Activated T-cell treated with anti-CD3 and anti-CD28 coated beads for 24 hours (primary cell): ENCODE measurements around the gene IFT57.

Experiments
- DNase-seq: peaks from one replicate; pipeline ENCODE4 v3.0.0-alpha.2; 2020; ENCODE audit warnings: low read depth

The IFT57 gene

DNA sequence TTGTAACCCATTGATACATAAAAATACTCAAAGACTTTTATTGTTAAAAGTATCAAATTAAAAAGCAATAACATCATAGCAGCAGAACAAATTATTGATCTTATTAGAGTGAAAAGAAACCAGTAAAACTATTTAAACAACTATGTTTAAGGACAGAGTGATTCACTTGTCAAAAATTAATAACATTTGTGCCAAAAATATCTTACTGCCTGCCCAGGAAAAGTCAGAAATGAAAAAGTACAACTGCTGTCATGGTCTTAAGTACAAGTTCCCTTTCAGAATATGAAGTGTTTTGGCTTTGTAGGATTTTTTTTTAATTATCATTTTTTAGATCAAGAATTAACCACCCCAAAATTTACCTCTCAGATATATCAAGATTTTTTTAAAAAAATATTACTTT, 3.4 kb downstream of the IFT57 start:
- no peak for DNase-seq

- no peak for DNase-seq
These were observed 6.4 kb downstream of the IFT57 start for GRCh38 chr3:108215871-108216270.

DNA sequence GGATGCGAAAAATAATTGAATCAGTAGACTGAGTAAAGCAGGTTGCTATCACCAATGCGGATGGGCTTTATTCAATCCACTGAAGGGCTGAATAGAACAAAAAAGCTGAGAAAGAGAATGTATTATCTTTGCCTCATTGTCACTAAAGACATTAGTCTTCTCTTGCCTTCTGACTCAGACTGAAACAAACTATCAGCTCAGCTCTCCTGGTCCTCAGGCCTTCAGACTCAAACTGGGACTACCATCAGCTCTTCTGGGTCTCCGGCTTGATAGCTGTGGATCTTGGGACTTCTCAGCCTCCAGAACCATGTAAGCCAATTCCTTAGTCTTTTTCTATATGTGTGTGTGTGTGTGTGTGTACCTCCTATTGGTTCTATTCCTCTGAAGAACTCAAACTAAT, 12.6 kb downstream of the IFT57 start:
- no peak for DNase-seq

DNA sequence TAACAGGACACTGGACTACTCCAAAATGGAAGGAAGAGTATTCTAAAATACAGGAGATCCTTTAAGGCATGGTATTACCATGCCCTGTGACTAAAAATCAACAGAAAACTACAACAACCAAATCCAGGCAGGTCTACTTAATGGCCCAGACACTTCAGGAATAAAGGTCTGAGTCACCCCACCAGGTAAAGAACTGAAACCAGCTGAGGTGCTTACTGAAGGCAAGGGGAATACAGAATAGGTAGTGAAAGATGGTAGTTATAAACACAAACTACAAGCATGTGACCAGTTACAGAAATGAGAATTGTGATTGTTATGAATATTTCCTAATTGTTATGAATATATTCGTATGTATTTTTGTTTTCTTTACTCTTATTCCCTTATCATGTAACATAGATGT, 13.4 kb downstream of the IFT57 start:
- no peak for DNase-seq

DNA sequence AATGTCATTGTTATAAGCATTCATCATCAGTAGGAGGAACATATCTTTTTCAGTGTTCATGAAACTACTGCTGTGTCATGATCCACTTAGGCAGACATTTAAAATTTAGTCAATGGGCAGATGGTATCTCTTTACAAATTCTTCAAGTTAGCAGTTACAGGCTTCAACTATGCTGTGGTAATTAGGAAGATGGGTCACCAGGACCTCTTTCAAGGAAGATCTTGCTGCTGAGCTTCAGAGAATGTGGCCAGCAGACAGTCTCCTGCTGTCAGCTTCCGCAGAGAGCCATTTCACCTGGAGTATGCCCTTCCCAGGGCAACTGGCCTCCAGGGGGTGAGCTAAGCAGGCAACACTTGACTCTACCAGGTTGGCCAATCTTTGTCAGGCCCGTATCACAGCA, 19.4 kb downstream of the IFT57 start:
- no peak for DNase-seq

DNA sequence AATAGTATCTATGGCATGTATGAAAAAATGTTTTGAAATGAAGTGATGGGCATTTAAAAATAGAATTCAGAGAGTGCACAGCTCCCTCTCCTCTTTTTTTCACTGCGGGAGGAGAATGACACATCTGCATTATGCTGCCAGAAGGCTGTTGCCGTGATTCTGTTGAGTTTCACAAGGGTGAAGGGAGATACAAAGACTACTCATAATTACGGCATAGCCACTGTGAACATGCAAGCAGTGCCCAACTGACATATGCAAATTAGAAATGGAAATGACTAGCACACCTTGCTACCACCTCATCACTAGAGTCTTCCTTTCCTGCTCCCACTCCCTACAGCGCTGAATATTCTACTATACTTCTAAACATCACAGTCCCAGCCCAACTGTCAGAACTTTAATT, 20.1 kb downstream of the IFT57 start:
- no peak for DNase-seq

DNA sequence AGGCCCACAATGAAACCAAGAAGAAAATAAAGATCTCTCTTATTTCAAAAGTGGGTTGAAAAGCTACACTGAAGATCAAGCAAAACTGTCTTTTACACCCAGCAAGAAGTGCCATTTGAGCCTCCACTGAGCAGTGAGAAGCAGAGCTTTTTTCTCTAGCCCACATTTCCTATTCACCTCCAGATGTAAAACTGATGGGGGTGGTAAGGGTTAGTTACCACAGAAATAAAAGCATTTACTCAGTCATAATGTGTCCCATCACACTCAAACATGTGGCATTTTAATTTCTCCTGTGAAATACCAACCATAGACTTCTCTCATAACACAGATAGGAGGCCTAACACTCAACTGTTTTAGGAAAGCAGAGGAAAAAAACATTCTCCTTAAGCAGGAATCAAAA, 21.0 kb downstream of the IFT57 start:
- DNase-seq = no peak

GRCh38 chr3:108200578-108200977, 21.6 kb downstream of the IFT57 start:
- DNase-seq = no peak

DNA sequence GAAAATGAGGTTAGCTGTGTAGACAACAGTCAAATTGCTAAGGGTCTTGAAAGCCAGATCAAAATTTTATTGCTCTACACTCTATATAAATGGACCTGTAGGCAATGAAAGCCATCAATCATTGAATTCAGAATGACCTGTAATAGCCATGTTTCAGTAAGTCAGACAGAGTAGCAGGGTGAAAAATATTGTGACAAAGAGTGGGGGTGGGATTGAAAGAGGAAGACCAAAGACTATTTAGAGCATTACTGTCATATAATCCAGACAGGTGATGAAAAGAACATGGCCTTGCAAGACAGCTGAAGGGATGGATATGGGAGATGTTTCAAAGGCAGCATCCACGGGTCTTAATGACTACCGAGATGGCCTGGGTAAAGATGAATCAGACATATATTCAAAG, 22.2 kb downstream of the IFT57 start:
- DNase-seq = no peak

GRCh38 chr3:108191394-108191793, 30.8 kb downstream of the IFT57 start:
- no peak for DNase-seq

GRCh38 chr3:108190346-108190745, 31.9 kb downstream of the IFT57 start:
- DNase-seq = no peak

DNA sequence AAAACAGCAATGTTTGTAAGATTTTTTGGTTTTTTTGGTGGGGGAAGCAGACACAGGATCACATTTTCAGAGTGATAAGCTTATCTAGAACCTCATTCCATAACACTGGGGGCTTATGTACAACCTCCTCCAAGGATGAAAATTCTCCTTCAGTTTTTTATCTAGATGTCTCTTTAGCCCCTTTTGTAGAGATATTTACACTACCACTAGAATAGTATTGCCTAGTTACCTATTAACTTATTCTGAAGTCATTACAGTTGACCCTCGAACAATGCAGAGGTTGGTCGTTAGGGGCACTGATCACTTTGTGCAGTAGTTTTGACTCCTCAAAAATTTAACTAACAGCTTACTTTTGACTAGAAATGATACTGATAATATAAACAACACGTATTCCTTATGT, 32.8 kb downstream of the IFT57 start:
- no peak for DNase-seq

GRCh38 chr3:108185536-108185935, 36.7 kb downstream of the IFT57 start:
- DNase-seq = no peak

DNA sequence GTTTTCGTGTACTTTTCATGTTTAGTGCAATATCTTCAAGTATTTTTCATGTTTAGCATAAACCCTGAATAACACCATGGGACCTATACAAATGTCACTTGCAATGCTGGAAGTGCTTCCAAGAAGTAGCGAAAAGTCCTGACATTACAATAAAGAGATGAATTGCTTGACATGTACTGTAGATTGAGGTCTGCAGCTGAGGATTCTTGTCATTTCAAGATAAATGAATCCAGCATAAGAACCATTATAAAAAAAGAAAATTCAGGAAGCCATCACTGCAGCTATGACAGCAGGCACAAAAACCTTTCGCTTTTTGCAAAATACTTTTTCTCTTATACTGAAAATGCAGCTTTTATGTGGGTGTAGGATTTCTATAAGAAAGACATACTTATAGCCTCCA, 37.4 kb downstream of the IFT57 start:
- no peak for DNase-seq

DNA sequence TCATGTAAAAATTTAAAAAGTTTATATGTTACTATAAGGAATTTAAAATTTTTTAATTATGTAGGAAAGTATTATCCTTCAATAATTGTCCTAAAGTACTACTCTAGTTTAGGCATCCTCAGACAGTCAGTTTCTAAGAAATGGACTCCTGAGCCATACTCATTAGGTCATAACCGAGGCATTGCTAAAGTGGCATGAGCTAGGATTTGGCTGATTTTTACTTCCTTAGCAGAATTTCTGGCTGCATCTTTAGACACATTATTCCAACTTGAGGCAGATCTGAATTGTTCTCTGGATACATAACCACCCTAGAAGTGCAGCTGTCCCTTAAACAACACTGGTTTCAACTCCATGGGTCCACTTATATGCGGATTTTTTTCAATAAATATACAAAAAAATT, 38.3 kb downstream of the IFT57 start:
- no peak for DNase-seq

- no peak for DNase-seq
These were observed 39.0 kb downstream of the IFT57 start for GRCh38 chr3:108183181-108183580.

GRCh38 chr3:108182339-108182738, 39.9 kb downstream of the IFT57 start:
- DNase-seq = no peak

GRCh38 chr3:108181172-108181571, 41.1 kb downstream of the IFT57 start:
- no peak for DNase-seq

- no peak for DNase-seq
These were observed 42.0 kb downstream of the IFT57 start for GRCh38 chr3:108180194-108180593.

DNA sequence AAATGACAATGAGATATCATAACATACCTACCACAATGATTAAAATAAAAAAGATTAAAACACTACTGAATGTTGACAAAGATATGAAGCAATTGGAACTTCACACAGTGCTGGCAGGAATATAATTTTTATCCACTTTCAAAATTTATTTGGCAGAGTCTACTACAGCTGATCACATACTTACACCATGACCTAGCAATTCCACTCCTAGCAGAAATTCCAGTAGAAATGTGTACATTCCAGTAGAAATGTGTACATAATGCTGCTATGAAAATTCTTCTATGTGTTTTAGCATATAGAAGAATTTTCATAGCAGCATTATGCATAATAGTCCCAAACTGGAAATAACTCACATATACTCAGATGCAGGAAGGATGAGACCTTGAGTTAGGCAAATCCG, 43.5 kb downstream of the IFT57 start:
- DNase-seq = no peak

- DNase-seq = no peak
These were observed 44.7 kb downstream of the IFT57 start for GRCh38 chr3:108177536-108177935.

- no peak for DNase-seq
These were observed 46.9 kb downstream of the IFT57 start for GRCh38 chr3:108175352-108175751.

- DNase-seq = no peak
These were observed 51.1 kb downstream of the IFT57 start for GRCh38 chr3:108171106-108171505.

DNA sequence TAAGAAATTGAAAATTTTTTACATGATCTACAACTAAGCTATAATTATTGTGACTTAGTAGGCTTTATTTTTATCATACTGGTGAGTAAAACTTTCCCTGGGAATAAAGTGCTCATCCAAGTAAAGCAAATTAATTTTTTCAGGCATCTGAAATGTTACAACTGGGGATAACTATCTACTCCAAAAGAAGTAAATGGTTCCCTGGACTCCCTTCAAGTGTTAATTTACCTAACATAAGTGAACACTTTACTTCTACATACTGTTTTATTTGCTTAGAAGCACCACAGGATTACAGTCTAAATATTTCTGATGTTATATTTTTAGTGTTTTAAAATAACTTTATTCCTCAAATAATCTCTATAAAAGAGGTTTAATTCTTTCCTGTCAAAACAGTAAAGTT, 57.8 kb downstream of the IFT57 start:
- no peak for DNase-seq

DNA sequence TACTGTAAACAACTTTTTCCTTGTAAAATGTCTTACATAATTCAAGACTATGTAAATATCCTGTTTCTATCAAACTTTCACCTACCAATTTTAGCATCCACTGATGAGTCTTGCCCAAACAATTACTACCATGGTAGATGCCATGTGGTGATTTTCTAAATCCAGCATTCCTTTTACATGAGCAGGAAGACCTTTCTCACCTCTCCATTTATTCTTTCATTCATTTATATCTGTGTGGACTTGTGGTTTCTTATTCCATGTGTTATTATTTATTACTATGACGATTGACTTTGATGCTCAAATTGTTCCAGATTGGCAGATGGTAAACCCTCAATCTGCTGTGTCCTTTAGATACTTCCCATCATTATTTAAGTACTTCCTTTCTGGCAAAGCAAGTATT, 62.4 kb downstream of the IFT57 start:
- DNase-seq = no peak
